ENCODE results near the gene CA9.

Gene CA9

GRCh38 chr9:35684921-35685320, 11.2 kb downstream of the CA9 start:
- Histone ChIP-seq H3K27me3 (ENCODE audit: control insufficient read depth, insufficient read depth, low read length, poor library complexity, severe bottlenecking) (no peaks in the 10 kb centered on the region), H3K36me3 (ENCODE audit: control insufficient read depth, insufficient read depth, low read length) (peaks cover 23% of the 10 kb centered on the region), H3K27ac (ENCODE audit: insufficient read depth, low read depth, low read length, poor library complexity, severe bottlenecking) (no peak overlapping the region), H3K9me3 (ENCODE audit: control insufficient read depth, low read length) (no peaks in the 10 kb centered on the region), H3K4me1 (ENCODE audit: control insufficient read depth, insufficient read depth, low read length) (peaks cover 22% of the 10 kb centered on the region), H3K4me3 (ENCODE audit: insufficient read depth, low read depth, low read length) (no peak overlapping the region)
- 94 to 95% methylated on average over 10 of the region's 10 CpGs for WGBS, 2 experiments

GRCh38 chr9:35685506-35685905, 11.8 kb downstream of the CA9 start:
- WGBS, 2 experiments, result 95 to 96% methylated on average over 13 of the region's 13 CpGs
- Histone ChIP-seq H3K27me3 (ENCODE audit: control insufficient read depth, insufficient read depth, low read length, poor library complexity, severe bottlenecking) (no peaks in the 10 kb centered on the region), H3K36me3 (ENCODE audit: control insufficient read depth, insufficient read depth, low read length) (peaks cover 23% of the 10 kb centered on the region), H3K27ac (ENCODE audit: insufficient read depth, low read depth, low read length, poor library complexity, severe bottlenecking) (no peak overlapping the region), H3K9me3 (ENCODE audit: control insufficient read depth, low read length) (no peaks in the 10 kb centered on the region), H3K4me1 (ENCODE audit: control insufficient read depth, insufficient read depth, low read length) (peaks cover 19% of the 10 kb centered on the region), H3K4me3 (ENCODE audit: insufficient read depth, low read depth, low read length) (no peak overlapping the region)

- no peaks in the 10 kb centered on the region for H3K27me3 ChIP-seq (ENCODE audit: control insufficient read depth, insufficient read depth, low read length, poor library complexity, severe bottlenecking)
- WGBS, 2 experiments, result 89 to 93% methylated on average over 10 to 11 of the region's 11 CpGs
- peaks cover 19% of the 10 kb centered on the region for H3K4me1 ChIP-seq (ENCODE audit: control insufficient read depth, insufficient read depth, low read length)
- H3K27ac ChIP-seq (ENCODE audit: insufficient read depth, low read depth, low read length, poor library complexity, severe bottlenecking), result no peak overlapping the region
- no peak overlapping the region for H3K4me3 ChIP-seq (ENCODE audit: insufficient read depth, low read depth, low read length)
- H3K9me3 ChIP-seq (ENCODE audit: control insufficient read depth, low read length), result no peaks in the 10 kb centered on the region
- peaks cover 23% of the 10 kb centered on the region for H3K36me3 ChIP-seq (ENCODE audit: control insufficient read depth, insufficient read depth, low read length)
These were observed 12.8 kb downstream of the CA9 start for GRCh38 chr9:35686222-35687203.

- Histone ChIP-seq H3K27me3 (ENCODE audit: control insufficient read depth, insufficient read depth, low read length, poor library complexity, severe bottlenecking) (no peaks in the 10 kb centered on the region), H3K36me3 (ENCODE audit: control insufficient read depth, insufficient read depth, low read length) (peaks cover 23% of the 10 kb centered on the region), H3K4me3 (ENCODE audit: insufficient read depth, low read depth, low read length) (no peak overlapping the region), H3K4me1 (ENCODE audit: control insufficient read depth, insufficient read depth, low read length) (peaks cover 19% of the 10 kb centered on the region), H3K9me3 (ENCODE audit: control insufficient read depth, low read length) (no peaks in the 10 kb centered on the region), H3K27ac (ENCODE audit: insufficient read depth, low read depth, low read length, poor library complexity, severe bottlenecking) (no peak overlapping the region)
- 84 to 92% methylated on average over 2 of the region's 2 CpGs for WGBS, 2 experiments
These were observed 13.6 kb downstream of the CA9 start for GRCh38 chr9:35687306-35687705.

- Histone ChIP-seq H3K27me3 (ENCODE audit: control insufficient read depth, insufficient read depth, low read length, poor library complexity, severe bottlenecking) (no peaks in the 10 kb centered on the region), H3K36me3 (ENCODE audit: control insufficient read depth, insufficient read depth, low read length) (peaks cover 19% of the 10 kb centered on the region), H3K4me1 (ENCODE audit: control insufficient read depth, insufficient read depth, low read length) (peaks cover 19% of the 10 kb centered on the region), H3K9me3 (ENCODE audit: control insufficient read depth, low read length) (no peaks in the 10 kb centered on the region), H3K4me3 (ENCODE audit: insufficient read depth, low read depth, low read length) (peak overlapping the region; percentile 60), H3K27ac (ENCODE audit: insufficient read depth, low read depth, low read length, poor library complexity, severe bottlenecking) (no peak overlapping the region)
- WGBS, 2 experiments, result 83 to 87% methylated on average over 2 of the region's 2 CpGs
These were observed 14.3 kb downstream of the CA9 start for GRCh38 chr9:35687972-35688557.

- Histone ChIP-seq H3K27ac (ENCODE audit: insufficient read depth, low read depth, low read length, poor library complexity, severe bottlenecking) (peak overlapping the region; percentile 31), H3K4me3 (ENCODE audit: insufficient read depth, low read depth, low read length) (peak overlapping the region; percentile 60)
- 12 to 20% methylated on average over 11 of the region's 12 CpGs for WGBS, 2 experiments
These were observed 15.1 kb downstream of the CA9 start for GRCh38 chr9:35688558-35689541.

GRCh38 chr9:35689542-35690293, 16.0 kb downstream of the CA9 start, which contains the start of gene TPM2:
Gene TPM2 (minus strand): TSS chr9:35689925. CDS start chr9:35689817, 108 bp downstream.
- Histone ChIP-seq H3K4me3 (ENCODE audit: insufficient read depth, low read depth, low read length) (peak within 1 kb of the TSS; percentile 60), H3K4me1 (ENCODE audit: control insufficient read depth, insufficient read depth, low read length) (peaks cover 19% of the 10 kb centered on the region), H3K36me3 (ENCODE audit: control insufficient read depth, insufficient read depth, low read length) (peaks cover 3% of the 10 kb centered on the region), H3K27me3 (ENCODE audit: control insufficient read depth, insufficient read depth, low read length, poor library complexity, severe bottlenecking) (no peaks in the 10 kb centered on the region), H3K9me3 (ENCODE audit: control insufficient read depth, low read length) (no peaks in the 10 kb centered on the region), H3K27ac (ENCODE audit: insufficient read depth, low read depth, low read length, poor library complexity, severe bottlenecking) (peak within 1 kb of the TSS; percentile 63)
- WGBS, 2 experiments, result 0 to 1% methylated on average over 61 of the region's 61 CpGs

More at GRCh38 chr9:35688558-35689541, 15.1 kb downstream of the CA9 start:
- H3K4me1 ChIP-seq (ENCODE audit: control insufficient read depth, insufficient read depth, low read length), result peaks cover 19% of the 10 kb centered on the region
- H3K27me3 ChIP-seq (ENCODE audit: control insufficient read depth, insufficient read depth, low read length, poor library complexity, severe bottlenecking), result no peaks in the 10 kb centered on the region
- H3K9me3 ChIP-seq (ENCODE audit: control insufficient read depth, low read length), result no peaks in the 10 kb centered on the region
- peaks cover 12% of the 10 kb centered on the region for H3K36me3 ChIP-seq (ENCODE audit: control insufficient read depth, insufficient read depth, low read length)

- no peaks in the 10 kb centered on the region for H3K27me3 ChIP-seq (ENCODE audit: control insufficient read depth, insufficient read depth, low read length, poor library complexity, severe bottlenecking)
- H3K27ac ChIP-seq (ENCODE audit: insufficient read depth, low read depth, low read length, poor library complexity, severe bottlenecking), result no peak overlapping the region
- WGBS, 2 experiments, result 0% methylated on average over 21 of the region's 21 CpGs
- no peaks in the 10 kb centered on the region for H3K9me3 ChIP-seq (ENCODE audit: control insufficient read depth, low read length)
- no peaks in the 10 kb centered on the region for H3K36me3 ChIP-seq (ENCODE audit: control insufficient read depth, insufficient read depth, low read length)
- peak overlapping the region; percentile 60 for H3K4me3 ChIP-seq (ENCODE audit: insufficient read depth, low read depth, low read length)
- peaks cover 19% of the 10 kb centered on the region for H3K4me1 ChIP-seq (ENCODE audit: control insufficient read depth, insufficient read depth, low read length)
These were observed 16.5 kb downstream of the CA9 start for GRCh38 chr9:35690294-35690613.

GRCh38 chr9:35690614-35691333, 17.0 kb downstream of the CA9 start:
- Histone ChIP-seq H3K4me1 (ENCODE audit: control insufficient read depth, insufficient read depth, low read length) (peaks cover 19% of the 10 kb centered on the region), H3K36me3 (ENCODE audit: control insufficient read depth, insufficient read depth, low read length) (no peaks in the 10 kb centered on the region), H3K9me3 (ENCODE audit: control insufficient read depth, low read length) (no peaks in the 10 kb centered on the region), H3K27me3 (ENCODE audit: control insufficient read depth, insufficient read depth, low read length, poor library complexity, severe bottlenecking) (no peaks in the 10 kb centered on the region), H3K27ac (ENCODE audit: insufficient read depth, low read depth, low read length, poor library complexity, severe bottlenecking) (peak overlapping the region; percentile 63), H3K4me3 (ENCODE audit: insufficient read depth, low read depth, low read length) (peak overlapping the region; percentile 60)
- WGBS, 2 experiments, result 1% methylated on average over 61 of the region's 61 CpGs
